Jurkat, Clone E6-1 (cell line): ENCODE results near the gene CFAP46.
A peak's percentile ranks its signal among the peaks of the same experiment; 100 is the strongest.
"Not testable (repeated sequence)": the region's sequence is repeated elsewhere in the genome, so short reads cannot be mapped to it uniquely, and the experiment has no call there.

ENCODE experiments used
- DNase-seq: peaks from one replicate; pipeline ENCODE4 v3.0.0-alpha.2; 2011; ENCODE audit warnings: low read depth, low spot score
- H3K4me3 ChIP-seq: 2 replicates; pipeline ENCODE4 v1.5.1; 2011; ENCODE audit warnings: mild to moderate bottlenecking, low read length, control low read depth, moderate library complexity

The CFAP46 gene

DNA sequence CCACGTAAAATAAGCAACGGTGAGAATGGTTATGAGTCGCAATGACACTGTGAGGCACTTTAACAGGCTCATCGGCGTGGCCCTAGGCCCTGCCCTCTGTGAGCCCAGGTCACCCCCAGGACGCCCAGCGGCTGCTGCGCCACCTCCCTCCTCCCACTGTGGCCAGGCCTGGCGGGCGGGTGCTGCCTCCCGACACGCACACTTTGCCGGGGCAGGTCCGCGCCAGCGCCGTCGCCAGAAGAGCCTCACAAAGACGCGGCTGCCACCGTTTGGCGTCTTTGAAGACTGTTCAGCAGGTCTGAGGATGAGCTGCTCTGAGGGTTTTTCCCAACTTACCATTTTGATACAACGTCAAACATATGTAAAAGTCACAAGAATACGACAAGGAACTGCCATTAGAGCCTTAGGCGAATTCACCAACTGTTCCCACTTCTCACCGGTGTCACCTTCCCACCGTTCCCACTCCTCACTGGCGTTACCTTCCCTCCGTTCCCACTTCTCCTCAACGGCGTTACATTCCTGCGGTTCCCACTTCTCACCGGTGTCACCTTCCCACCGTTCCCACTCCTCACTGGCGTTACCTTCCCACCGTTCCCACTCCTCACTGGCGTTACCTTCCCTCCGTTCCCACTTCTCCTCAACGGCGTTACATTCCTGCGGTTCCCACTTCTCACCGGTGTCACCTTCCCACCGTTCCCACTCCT is 22.5 kb upstream of the CFAP46 start:
- H3K4me3 ChIP-seq: not testable (repeated sequence)

GRCh38 chr10:132964231-132964630 is 21.9 kb upstream of the CFAP46 start:
- no peak for DNase-seq
- H3K4me3 ChIP-seq: no peak overlapping the region

More for the DNA sequence above, 22.5 kb upstream of the CFAP46 start:
- not testable (repeated sequence) for DNase-seq

- DNase-seq: no peak
- H3K4me3 ChIP-seq: no peak overlapping the region
Observed at GRCh38 chr10:132963430-132963960, 21.1 kb upstream of the CFAP46 start.

GRCh38 chr10:132962623-132963429 is 20.5 kb upstream of the CFAP46 start:
- peak overlapping the region; percentile 15; the same call in 1 of the 2 replicates for H3K4me3 ChIP-seq
- no peak for DNase-seq

- no peak for DNase-seq
- H3K4me3 ChIP-seq: peak overlapping the region; percentile 15; the same call in 1 of the 2 replicates
Observed at GRCh38 chr10:132961787-132962622, 19.6 kb upstream of the CFAP46 start.

DNA sequence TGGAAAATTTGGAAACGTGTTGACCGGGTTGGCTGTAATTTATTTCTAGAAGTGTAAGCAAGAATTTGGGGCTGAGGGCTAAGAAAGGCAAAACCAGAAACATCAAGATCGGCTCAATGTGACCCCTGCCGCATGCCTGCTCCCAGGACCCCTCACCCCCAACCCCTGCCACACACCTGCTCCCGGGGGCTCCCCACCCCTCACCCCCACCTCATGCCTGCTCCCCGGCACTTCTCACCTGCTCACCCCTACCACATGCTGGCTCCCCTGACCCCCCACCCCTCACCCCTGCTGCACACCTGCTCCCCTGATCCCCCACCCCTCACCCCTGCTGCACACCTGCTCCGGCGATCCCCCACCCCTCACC is 19.0 kb upstream of the CFAP46 start:
- no peak for DNase-seq

DNA sequence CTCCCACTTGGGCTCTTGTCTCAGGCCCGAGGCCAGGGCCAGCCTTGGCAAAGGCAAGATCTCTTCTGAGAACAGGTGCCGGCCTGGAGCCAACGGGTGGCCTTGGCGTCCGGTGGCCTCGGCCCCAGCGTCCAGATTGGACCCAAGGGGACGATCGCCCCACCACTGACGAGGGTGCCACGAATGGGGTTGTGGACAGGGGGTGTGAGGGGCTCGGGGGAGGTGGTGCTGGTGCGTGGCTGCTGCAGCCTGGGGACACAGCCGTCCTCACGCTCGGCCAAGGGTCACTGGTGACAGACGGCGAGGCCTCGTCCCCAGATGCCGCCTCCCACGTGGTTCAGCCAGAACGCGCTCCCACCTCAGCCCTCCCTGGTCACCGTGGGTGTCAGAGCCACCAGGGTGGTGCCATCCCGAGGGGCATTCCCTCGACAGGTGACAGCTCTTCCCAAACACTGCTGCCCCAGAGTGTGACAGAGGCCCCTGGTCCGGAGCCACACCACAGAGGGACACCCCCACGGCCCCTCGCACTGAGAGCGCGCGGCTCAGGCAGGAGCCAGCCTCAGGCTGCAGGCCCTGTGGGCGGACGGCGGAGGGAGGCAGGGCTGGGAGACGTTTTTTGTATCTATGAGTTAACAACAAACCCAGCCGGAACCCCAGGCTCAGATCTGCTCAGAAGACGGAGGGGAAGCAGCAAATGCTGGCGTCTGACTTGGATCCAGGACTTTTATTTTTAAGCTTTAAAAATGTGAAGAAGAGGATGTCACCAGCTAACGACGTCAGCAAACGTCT is 18.5 kb upstream of the CFAP46 start:
- no peak overlapping the region for H3K4me3 ChIP-seq
- no peak for DNase-seq

More for the DNA sequence above, 19.0 kb upstream of the CFAP46 start:
- H3K4me3 ChIP-seq: no peak overlapping the region

- no peak for DNase-seq
- H3K4me3 ChIP-seq: no peak overlapping the region
Observed at GRCh38 chr10:132960071-132960472, 17.7 kb upstream of the CFAP46 start.

- DNase-seq: no peak
- H3K4me3 ChIP-seq: no peak overlapping the region
Observed at GRCh38 chr10:132959559-132959961, 17.2 kb upstream of the CFAP46 start.

- no peak overlapping the region for H3K4me3 ChIP-seq
- no peak for DNase-seq
Observed at GRCh38 chr10:132958883-132959558, 16.7 kb upstream of the CFAP46 start.

DNA sequence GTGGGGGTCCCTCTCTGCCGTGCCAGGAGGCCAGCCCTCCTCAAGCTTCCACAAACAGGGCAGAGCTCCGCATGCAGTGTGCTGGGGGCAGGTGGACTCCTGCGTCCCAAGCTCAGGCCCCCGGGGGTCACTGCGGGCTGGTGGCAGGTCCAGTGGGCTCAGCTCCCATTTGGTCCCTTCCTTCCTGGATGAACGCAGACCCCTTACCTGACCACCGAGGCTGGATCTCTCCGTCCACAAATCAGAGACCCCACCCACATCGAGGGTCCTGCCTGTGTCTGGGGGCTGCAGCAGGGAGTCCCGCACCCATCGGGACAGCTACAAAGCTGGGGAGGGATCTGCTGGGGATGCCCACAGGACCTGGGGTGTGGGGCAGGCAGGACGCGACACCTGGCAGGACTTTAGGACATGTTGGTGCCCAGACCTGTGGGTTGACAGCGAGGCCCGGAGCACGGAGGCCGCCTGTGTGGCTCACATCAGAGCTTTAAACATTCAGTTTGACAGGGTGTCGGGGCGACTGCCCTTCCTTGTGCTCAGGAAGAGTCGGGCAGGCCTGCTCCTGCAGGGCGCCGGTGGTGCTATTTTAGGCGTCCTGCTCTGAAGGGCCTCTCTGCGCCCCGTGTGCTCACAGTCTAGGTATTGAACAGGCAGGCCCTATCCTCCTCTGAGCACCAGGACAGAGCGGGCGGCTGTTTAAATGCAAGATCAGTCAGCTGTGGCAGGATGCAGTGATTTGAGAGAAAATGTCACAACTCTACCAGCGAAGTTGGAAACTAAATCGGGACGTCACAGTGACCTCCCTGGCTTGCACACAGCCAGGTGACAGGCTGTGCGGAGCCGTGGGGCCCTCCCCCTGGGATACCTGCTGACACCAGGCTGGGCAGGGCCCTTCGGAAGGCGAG is 15.9 kb upstream of the CFAP46 start:
- DNase-seq: no peak

GRCh38 chr10:132957131-132957530 is 14.8 kb upstream of the CFAP46 start:
- no peak for DNase-seq
- no peak overlapping the region for H3K4me3 ChIP-seq

More for the DNA sequence above, 15.9 kb upstream of the CFAP46 start:
- H3K4me3 ChIP-seq: no peak overlapping the region

DNA sequence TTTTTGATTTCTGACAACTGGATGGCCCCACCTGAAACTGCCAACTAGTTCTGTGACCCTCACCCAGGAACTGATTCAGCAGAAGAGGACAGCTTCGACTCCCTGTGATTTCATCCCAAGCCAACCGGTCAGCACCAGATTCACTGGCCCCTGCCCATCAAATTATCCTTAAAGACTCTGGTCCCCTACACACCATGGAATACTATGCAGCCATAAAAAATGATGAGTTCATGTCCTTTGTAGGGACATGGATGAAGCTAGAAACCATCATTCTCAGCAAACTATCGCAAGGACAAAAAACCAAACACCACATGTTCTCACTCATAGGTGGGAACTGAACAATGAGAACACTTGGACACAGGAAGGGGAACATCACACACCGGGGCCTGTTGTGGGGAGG is 13.9 kb upstream of the CFAP46 start:
- not testable (repeated sequence) for H3K4me3 ChIP-seq, DNase-seq

GRCh38 chr10:132955479-132955878 is 13.1 kb upstream of the CFAP46 start:
- no peak for DNase-seq
- no peak overlapping the region for H3K4me3 ChIP-seq

- DNase-seq: no peak
- no peak overlapping the region for H3K4me3 ChIP-seq
Observed at GRCh38 chr10:132953428-132953827, 11.1 kb upstream of the CFAP46 start.

DNA sequence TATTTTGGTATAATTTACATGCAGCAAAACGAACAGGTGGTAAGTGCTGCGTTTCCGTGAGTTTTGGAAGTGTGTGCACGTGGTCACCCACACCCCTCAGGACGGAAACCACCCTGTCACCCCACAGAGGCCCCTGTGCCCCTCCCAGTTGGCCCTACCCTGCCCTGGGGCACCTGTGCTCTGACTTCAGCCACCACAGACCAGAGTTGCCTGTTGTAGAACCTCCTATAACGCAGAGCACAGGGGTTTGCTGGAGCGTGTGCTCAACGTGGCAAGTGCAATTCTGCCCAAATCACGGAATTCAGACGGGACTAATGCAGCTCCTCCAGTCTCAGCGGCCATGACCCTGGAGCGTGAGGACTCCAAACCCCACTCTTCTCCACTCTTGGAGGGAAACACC is 9.6 kb upstream of the CFAP46 start:
- H3K4me3 ChIP-seq: no peak overlapping the region

DNA sequence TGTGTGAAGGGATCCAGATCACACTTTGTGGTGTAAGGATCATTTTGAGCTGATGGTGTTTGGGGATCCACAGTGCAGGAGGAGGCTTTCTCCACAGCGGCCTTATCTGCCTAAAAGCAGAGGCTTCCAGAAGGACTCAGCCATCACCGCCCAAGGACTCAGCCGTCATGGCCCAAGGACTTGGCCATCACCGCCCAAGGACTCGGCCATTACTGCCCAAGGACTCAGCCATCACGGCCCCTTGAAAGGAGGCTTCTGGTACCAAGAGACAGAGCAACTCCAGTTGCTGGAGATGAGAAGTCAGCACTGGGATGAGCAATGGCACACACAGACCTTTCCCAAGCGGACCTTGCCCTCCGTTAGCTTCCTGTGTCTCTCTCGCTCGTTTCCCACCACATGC is 6.0 kb upstream of the CFAP46 start:
- no peak for DNase-seq
- no peak overlapping the region for H3K4me3 ChIP-seq

More for the DNA sequence above, 9.6 kb upstream of the CFAP46 start:
- no peak for DNase-seq
